Left ventricle myocardium inferior (tissue), 1 donor: Measurements from ENCODE around the gene LDHD. TPM values are rescaled to one million over a fixed set of nuclear protein-coding genes. Genes with fewer than 3 reads are reported as not detected.
"Not testable (repeated sequence)": the region's sequence is repeated elsewhere in the genome, so short reads cannot be mapped to it uniquely, and the experiment has no call there.

Experiments used
- DNase-seq: peaks from one replicate; pipeline ENCODE4 v3.0.0-alpha.2; 2020
- H3K27ac ChIP-seq: fragments of 200-600 bp; replicated peaks from 2 replicates; pipeline ENCODE4 v1.8.0; 2021
- H3K27me3 ChIP-seq: fragments of 200-600 bp; 2 replicates; pipeline ENCODE4 v1.8.0; 2021; ENCODE audit warnings: low read depth
- H3K36me3 ChIP-seq: fragments of 200-600 bp; 2 replicates; pipeline ENCODE4 v1.8.0; 2021
- H3K4me1 ChIP-seq: fragments of 200-600 bp; 2 replicates; pipeline ENCODE4 v1.8.0; 2021
- H3K4me3 ChIP-seq: fragments of 200-600 bp; 2 replicates; pipeline ENCODE4 v1.8.0; 2021; ENCODE audit warnings: mild to moderate bottlenecking, moderate library complexity
- H3K9me3 ChIP-seq: fragments of 200-600 bp; replicated peaks from 2 replicates; pipeline ENCODE4 v1.8.0; 2021
- intact Hi-C: fragments of 100-400 bp; cut with micrococcal nuclease; formaldehyde crosslinking; loops from one replicate; pipeline ENCODE4 v1.11.0; 2022
- total RNA-seq: library from RNA; stranded (reverse); fragmentation: NEBNext Ultra II Directional; extraction: Animal tissue kit (Norgen Biotek cat#: 25700); gene quantifications from one replicate; pipeline ENCODE4 v1.2.1, GENCODE V29; 2021
- TF ChIP-seq, protein P1 (sequence below): fragments of 200-600 bp; IDR thresholded peaks from 2 replicates; pipeline ENCODE4 v1.8.0; 2021; ENCODE audit warnings: antibody characterized with exemption, mild to moderate bottlenecking, borderline replicate concordance
- donor health status: DM: no; HTN: yes; CAD: no; lungs with severe emphysema.

The LDHD gene
- total RNA-seq, 1 donor from 2014 or later: 97.9 TPM

GRCh38 chr16:75097191-75097761, 19.3 kb downstream of the LDHD start:
- no peak for DNase-seq
- H3K9me3 ChIP-seq: no peaks in the 10 kb centered on the region
- no peaks in the 10 kb centered on the region for H3K27me3 ChIP-seq
- H3K4me1 ChIP-seq: peaks cover 48% of the 10 kb centered on the region
- no peak overlapping the region for H3K27ac ChIP-seq
- intact Hi-C loops: no loop called here
- H3K4me3 ChIP-seq: no peak overlapping the region
- TF ChIP-seq, protein P1, sequence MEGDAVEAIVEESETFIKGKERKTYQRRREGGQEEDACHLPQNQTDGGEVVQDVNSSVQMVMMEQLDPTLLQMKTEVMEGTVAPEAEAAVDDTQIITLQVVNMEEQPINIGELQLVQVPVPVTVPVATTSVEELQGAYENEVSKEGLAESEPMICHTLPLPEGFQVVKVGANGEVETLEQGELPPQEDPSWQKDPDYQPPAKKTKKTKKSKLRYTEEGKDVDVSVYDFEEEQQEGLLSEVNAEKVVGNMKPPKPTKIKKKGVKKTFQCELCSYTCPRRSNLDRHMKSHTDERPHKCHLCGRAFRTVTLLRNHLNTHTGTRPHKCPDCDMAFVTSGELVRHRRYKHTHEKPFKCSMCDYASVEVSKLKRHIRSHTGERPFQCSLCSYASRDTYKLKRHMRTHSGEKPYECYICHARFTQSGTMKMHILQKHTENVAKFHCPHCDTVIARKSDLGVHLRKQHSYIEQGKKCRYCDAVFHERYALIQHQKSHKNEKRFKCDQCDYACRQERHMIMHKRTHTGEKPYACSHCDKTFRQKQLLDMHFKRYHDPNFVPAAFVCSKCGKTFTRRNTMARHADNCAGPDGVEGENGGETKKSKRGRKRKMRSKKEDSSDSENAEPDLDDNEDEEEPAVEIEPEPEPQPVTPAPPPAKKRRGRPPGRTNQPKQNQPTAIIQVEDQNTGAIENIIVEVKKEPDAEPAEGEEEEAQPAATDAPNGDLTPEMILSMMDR: no peak
- H3K36me3 ChIP-seq: peaks cover 21% of the 10 kb centered on the region

DNA sequence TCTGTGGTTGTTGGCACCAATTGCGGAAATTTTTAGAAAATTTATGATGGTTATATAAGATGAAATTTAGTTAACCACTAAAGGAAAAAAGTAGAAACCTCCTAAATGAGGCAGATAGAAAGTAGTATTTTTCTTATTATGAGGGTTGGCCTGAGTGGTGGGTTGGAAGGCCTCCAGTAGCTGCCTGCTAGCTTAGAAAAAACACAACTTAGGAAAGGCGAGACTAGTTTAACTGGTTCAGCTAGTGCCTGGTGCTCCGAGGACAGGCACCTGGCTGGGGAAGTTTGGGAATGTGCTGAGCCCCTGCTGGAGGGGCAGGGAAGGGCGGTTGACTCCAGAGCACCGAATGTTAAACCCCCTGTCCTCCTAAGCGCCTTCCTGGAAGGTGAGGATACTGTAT, 19.9 kb downstream of the LDHD start:
- Histone ChIP-seq H3K9me3 (no peaks in the 10 kb centered on the region), H3K4me1 (peaks cover 51% of the 10 kb centered on the region), H3K4me3 (no peak overlapping the region), H3K36me3 (peaks cover 21% of the 10 kb centered on the region), H3K27ac (no peak overlapping the region), H3K27me3 (no peaks in the 10 kb centered on the region)
- intact Hi-C loops: no loop called here
- DNase-seq: no peak
- TF ChIP-seq, protein P1: no peak

DNA sequence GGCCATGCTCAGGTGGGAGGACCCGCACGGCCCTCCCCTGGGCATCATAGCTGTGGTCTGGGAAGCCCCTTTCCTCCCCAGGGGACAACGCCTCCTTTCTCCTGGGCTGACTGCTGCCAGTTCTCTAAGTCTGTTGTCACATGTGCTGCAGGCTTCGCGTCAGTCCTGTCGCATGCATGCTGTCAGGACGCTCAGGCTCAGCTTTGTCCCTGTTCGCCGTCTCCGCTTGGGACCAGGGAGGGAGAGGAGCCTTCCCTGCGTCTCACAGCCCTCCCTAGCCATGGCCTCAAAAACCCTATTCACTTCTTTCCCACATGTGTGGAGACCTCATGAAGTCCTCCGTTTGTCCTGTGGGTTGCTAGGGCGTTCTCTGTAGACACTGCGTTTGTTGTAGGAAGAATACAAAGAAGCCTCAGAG, 21.4 kb downstream of the LDHD start:
- H3K27me3 ChIP-seq: no peaks in the 10 kb centered on the region
- DNase-seq: no peak
- no peak overlapping the region for H3K27ac ChIP-seq
- peaks cover 21% of the 10 kb centered on the region for H3K36me3 ChIP-seq
- H3K4me3 ChIP-seq: no peak overlapping the region
- intact Hi-C loops: no loop called here
- H3K4me1 ChIP-seq: peaks cover 52% of the 10 kb centered on the region
- H3K9me3 ChIP-seq: no peaks in the 10 kb centered on the region
- TF ChIP-seq, protein P1: no peak

- H3K27ac ChIP-seq: no peak overlapping the region
- intact Hi-C loops: no loop called here
- DNase-seq: no peak
- TF ChIP-seq, protein P1: no peak
- H3K9me3 ChIP-seq: no peaks in the 10 kb centered on the region
- peaks cover 21% of the 10 kb centered on the region for H3K36me3 ChIP-seq
- H3K27me3 ChIP-seq: no peaks in the 10 kb centered on the region
- H3K4me3 ChIP-seq: no peak overlapping the region
- peaks cover 52% of the 10 kb centered on the region for H3K4me1 ChIP-seq
Measured at GRCh38 chr16:75093598-75094540, 22.7 kb downstream of the LDHD start.

DNA sequence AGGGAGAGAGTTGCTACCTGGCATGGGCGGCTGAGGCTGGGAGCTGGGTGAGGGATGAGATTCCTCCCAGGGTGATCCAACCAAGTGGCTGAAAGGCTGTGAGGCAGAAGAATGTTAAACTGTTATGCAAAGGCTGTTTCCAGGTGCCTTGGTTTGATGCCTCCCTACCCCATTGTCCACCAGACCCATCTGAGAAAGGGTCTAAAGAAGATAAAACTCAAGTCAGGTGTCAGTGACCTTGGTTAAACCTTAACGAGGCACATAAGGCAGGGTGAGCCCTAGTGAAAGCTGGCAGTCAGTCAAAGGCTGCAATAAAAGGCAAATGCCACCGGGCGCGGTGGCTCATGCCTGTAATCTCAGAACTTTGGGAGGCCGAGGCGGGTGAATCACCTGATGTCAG, 23.8 kb downstream of the LDHD start:
- no peaks in the 10 kb centered on the region for H3K27me3 ChIP-seq
- no peaks in the 10 kb centered on the region for H3K9me3 ChIP-seq
- H3K27ac ChIP-seq: no peak overlapping the region
- no peak for DNase-seq
- intact Hi-C loops: no loop called here
- H3K4me3 ChIP-seq: no peak overlapping the region
- TF ChIP-seq, protein P1: no peak
- peaks cover 21% of the 10 kb centered on the region for H3K36me3 ChIP-seq
- H3K4me1 ChIP-seq: peaks cover 52% of the 10 kb centered on the region

GRCh38 chr16:75091619-75092018, 25.0 kb downstream of the LDHD start:
- H3K4me3 ChIP-seq, H3K9me3 ChIP-seq, DNase-seq, H3K27ac ChIP-seq, H3K27me3 ChIP-seq, intact Hi-C loops: not testable (repeated sequence)
- Histone ChIP-seq H3K4me1 (peaks cover 59% of the 10 kb centered on the region), H3K36me3 (peaks cover 21% of the 10 kb centered on the region)

- H3K36me3 ChIP-seq: peaks cover 21% of the 10 kb centered on the region
- H3K27ac ChIP-seq, H3K4me3 ChIP-seq, DNase-seq, intact Hi-C loops, H3K27me3 ChIP-seq, H3K9me3 ChIP-seq: not testable (repeated sequence)
- peaks cover 66% of the 10 kb centered on the region for H3K4me1 ChIP-seq
Measured at GRCh38 chr16:75090899-75091298, 25.7 kb downstream of the LDHD start.
